GM12874 (cell line): ENCODE results near the gene FNDC7.

ENCODE experiments used
- CTCF ChIP-seq: IDR thresholded peaks from 2 replicates; pipeline ENCODE4 v1.5.1; 2011; ENCODE audit warnings: low read depth, mild to moderate bottlenecking, control low read depth, low read length, moderate library complexity; ENCODE audit not compliant: insufficient read depth

Gene FNDC7

GRCh38 chr1:108670131-108670773 is 42.5 kb upstream of the FNDC7 start:
- TF ChIP-seq CTCF: no peak

- TF ChIP-seq CTCF: no peak
These were observed 41.6 kb upstream of the FNDC7 start for GRCh38 chr1:108671143-108671542.

- TF ChIP-seq CTCF: no peak
These were observed 34.0 kb upstream of the FNDC7 start for GRCh38 chr1:108678706-108679105.

- TF ChIP-seq CTCF: no peak
These were observed 33.0 kb upstream of the FNDC7 start for GRCh38 chr1:108679586-108680213.

- TF ChIP-seq CTCF: no peak
These were observed 27.2 kb upstream of the FNDC7 start for GRCh38 chr1:108685529-108685928.

GRCh38 chr1:108686614-108687313 is 25.9 kb upstream of the FNDC7 start:
- no peak for TF ChIP-seq CTCF

GRCh38 chr1:108691128-108691941 is 21.4 kb upstream of the FNDC7 start:
- TF ChIP-seq CTCF: no peak
